AG04449 (cell line): Measurements from ENCODE around the gene MSI1.
A peak's percentile ranks its signal among the peaks of the same experiment; 100 is the strongest.

Experiments used
- CTCF ChIA-PET: fragments of 350-600 bp; formaldehyde crosslinking; extraction: SDS; loops from one replicate; lab custom pipeline; 2021; ENCODE audit warnings: antibody characterized with exemption; lab: Yijun Ruan, JAX
- POLR2A ChIA-PET: fragments of 400-600, 350-600 bp; formaldehyde crosslinking; extraction: SDS; loops from one replicate; lab custom pipeline; 2020; ENCODE audit warnings: antibody characterized with exemption, inconsistent platforms; lab: Yijun Ruan, JAX
- DNase-seq: peaks from one replicate; pipeline ENCODE4 v3.0.0-alpha.2; 2010; ENCODE audit warnings: low read depth, low spot score
- H3K4me3 ChIP-seq: 2 replicates; pipeline ENCODE4 v1.5.1; 2011; ENCODE audit warnings: low read depth, mild to moderate bottlenecking, control low read depth, low read length
- TF ChIP-seq, protein P1 (sequence below): IDR thresholded peaks from one replicate; pipeline ENCODE4 v1.5.1; 2011; ENCODE audit warnings: mild to moderate bottlenecking, moderate library complexity, low read length, control low read depth, inconsistent platforms; ENCODE audit not compliant: insufficient read depth; ENCODE audit errors: missing control alignments

Gene MSI1

DNA sequence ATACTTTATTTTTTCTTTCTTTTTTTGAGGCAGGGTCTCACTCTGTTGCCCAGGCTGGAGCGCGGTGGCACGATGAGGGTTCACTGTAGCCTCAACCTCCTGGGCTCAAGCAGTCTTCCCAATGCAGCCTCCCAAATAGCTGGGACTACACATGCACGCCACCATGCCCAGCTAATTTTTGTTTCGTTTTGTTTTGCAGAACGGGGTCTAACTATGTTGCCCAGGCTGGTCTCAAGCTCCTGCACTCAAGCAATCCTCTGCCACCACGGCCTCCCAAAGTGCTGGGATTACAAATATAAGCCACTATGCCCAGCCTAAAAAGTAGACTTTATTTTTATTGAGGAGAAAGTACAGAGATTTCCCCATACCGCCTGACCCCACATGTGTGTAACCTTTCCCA lies 4.7 kb upstream of the MSI1 start:
- CTCF ChIA-PET = interaction anchor here (0.7 to 3.3 kb wide), 3 partner anchors 9 to 57 kb away, joined by 3 to 15 read pairs (median 4); no protein-coding TSS in a partner anchor
- POLR2A ChIA-PET = no interaction called here
- DNase-seq = no peak
- no peak overlapping the region for H3K4me3 ChIP-seq
- TF ChIP-seq, protein P1, sequence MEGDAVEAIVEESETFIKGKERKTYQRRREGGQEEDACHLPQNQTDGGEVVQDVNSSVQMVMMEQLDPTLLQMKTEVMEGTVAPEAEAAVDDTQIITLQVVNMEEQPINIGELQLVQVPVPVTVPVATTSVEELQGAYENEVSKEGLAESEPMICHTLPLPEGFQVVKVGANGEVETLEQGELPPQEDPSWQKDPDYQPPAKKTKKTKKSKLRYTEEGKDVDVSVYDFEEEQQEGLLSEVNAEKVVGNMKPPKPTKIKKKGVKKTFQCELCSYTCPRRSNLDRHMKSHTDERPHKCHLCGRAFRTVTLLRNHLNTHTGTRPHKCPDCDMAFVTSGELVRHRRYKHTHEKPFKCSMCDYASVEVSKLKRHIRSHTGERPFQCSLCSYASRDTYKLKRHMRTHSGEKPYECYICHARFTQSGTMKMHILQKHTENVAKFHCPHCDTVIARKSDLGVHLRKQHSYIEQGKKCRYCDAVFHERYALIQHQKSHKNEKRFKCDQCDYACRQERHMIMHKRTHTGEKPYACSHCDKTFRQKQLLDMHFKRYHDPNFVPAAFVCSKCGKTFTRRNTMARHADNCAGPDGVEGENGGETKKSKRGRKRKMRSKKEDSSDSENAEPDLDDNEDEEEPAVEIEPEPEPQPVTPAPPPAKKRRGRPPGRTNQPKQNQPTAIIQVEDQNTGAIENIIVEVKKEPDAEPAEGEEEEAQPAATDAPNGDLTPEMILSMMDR = no peak

DNA sequence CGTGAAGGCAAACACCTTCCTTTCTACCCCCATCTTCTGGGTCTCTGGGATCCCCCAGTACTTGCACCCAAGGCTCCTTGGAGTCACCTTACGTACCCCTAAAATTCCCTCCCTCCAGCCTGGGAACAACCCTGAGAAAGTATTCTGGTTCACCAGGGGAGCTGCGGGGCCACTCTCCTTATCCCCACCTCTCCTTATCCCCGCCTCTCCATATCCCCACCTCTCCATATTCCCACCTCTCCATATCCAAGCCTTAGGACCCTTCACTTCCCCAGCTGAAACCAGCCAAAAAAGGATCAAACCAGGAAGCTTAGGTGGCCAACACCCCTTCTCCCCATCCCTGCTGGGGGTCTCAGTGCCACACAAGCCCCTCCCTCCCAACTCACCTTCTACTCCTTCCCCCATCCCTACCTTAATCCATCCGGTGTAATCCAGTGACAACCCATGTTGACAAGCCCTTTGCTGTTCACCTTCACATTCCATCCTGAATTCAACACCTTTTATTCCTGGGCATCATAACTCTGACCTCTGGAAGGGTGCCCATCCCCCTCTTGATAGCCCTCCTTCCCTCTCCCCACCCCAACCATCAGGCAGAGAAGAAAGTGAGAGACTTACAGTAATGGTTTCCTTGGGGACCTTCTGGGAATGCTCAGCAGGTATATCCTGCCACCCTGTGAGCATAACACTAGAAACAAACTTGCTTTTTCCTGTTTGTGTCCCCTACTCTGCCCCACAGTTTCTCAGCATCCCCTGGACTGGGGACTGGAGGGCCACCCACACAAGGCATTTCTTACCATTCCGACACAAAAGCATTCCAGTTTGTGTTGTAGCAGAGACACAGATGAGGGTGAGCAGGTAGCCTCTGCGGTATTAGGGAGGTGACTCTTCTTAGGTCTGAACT lies 1.6 kb upstream of the MSI1 start:
- DNase-seq = no peak
- no peak overlapping the region for H3K4me3 ChIP-seq
- ChIA-PET CTCF (interaction anchor here (0.9 to 1.7 kb wide), 2 partner anchors 15 to 100 kb away, joined by 3 to 4 read pairs; no protein-coding TSS in a partner anchor), POLR2A (no interaction called here)
- TF ChIP-seq, protein P1 = no peak

DNA sequence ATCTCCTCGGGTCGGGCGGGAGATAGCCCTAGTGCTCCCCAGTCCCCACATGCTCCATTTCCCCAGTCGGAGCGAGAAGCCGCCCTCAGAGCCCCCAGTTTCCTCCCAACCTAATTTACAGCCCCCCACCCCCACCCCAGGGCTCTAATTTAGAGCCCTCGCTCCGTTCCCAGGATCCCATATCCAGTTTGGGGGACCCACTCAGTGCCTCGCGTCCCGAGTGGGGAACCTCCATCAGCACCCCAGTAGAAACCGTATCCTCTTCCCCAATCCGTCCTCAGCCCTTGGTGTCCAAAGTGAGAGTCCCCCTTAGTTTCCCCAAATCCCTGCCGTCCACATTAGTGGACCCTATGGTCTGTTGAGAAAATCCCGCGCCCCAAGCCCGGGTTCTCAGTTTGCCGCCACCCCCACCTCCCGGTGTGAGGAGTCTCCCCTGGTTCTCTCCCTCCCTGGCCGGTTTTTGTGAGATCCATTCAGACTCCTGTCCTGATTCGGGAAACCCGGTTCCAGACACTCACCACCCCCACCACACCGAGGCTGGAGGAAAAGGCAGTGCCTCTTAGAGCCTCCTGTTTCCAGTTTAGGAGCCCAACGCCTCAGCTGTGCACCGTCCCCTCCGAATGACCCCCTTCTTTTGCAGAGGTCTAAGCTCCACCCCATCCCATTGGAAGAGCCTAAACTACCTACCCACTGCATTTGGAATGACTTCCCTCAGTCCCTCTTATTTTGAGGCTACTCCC lies 809 bp upstream of the MSI1 start:
- ChIA-PET POLR2A (no interaction called here), CTCF (interaction anchor here (0.9 to 1.7 kb wide), 2 partner anchors 14 to 100 kb away, joined by 3 to 4 read pairs; no protein-coding TSS in a partner anchor)
- H3K4me3 ChIP-seq = no peak overlapping the region
- no peak for DNase-seq
- TF ChIP-seq, protein P1 = no peak

DNA sequence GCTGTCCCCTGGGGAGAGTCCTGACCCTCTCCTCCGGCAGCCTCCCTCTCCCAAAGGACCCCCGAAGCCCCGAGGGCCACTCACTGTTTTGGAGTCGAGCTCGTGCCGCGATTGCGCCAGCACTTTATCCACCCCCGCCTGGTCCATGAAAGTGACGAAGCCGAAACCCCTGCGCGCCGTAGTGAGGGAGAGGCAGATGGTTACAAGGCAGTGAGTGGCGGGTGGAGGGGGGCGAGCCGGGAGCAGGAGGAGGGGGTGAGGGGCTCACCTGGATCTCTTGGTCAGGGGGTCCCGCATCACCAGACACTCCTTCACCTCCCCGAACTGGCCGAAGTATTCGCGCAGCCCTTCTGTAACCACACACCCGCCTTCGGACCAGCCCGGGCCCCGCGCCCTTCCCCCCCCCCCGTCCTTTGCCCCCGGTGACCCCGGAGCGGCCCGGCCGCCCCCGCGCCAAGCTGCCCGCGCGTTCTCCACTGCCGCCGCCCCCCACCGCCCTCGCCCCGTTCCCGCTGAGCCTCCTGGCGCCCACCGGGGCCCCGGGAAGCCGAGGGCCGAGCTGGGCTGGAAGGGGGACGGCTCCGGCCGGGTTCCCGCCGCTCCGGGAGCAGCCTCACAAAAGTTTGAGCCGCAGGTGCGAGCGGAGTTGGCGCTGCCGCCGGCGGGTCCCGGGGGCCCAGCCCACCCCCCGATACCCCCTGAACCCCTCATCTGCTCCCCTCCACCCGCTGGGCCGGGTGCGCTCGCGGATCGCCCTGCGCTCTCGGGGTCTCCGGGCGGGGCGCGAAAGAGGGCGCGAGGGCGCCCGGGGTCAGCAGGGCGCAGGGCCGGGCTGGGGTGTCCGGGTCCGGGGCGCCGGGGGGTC lies 808 bp downstream of the MSI1 start:
- ChIA-PET POLR2A (interaction anchor here (0.6 kb wide), 1 partner anchor 17 kb away, joined by 8 read pairs; no protein-coding TSS in a partner anchor), CTCF (interaction anchor here (1.0 to 5.2 kb wide), 5 partner anchors 9 to 62 kb away, joined by 4 to 30 read pairs (median 11); no protein-coding TSS in a partner anchor)
- H3K4me3 ChIP-seq = no peak overlapping the region; the same call in none of the 2 replicates
- TF ChIP-seq, protein P1 = no peak
- DNase-seq = no peak

DNA sequence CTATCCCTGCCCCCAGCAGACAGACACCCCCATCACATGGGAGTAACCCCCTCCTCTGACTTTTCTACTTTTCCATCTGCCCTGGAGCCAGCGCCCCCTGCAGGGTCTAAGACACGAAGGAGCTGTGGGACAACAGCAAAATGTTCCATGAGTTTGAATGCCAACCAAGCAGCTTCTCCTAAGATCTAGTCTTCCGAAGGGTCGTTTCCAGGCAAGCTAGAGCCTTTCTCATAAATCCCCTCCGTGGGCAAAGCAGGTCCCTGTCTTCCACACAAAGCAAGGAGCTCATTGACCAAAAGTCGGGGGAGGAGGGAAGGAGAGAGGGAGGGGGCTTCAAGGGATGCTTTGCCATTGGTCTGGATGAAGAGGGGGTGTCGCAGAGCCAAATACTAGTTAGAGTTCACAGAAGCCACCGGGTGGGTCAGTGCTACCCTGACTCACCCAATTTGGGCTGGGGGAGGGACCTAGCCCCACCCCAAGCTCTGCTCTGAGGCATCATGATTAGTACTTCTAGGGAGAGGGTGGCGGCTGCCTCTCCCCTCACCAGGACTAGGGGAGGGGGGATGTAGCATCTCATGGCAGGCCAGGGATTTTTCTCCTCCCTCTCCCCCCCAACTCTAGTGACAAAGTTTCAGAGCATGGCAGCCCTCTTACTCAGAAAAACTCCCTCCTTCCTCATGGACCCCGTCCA lies 1.6 kb downstream of the MSI1 start:
- ChIA-PET CTCF (interaction anchor here (0.8 to 5.2 kb wide), 6 partner anchors 9 to 73 kb away, joined by 3 to 30 read pairs (median 8); no protein-coding TSS in a partner anchor), POLR2A (interaction anchor here (0.6 to 0.8 kb wide), 3 partner anchors 16 to 939 kb away, joined by 3 to 8 read pairs (median 3); no protein-coding TSS in a partner anchor)
- TF ChIP-seq, protein P1 = peak; percentile 19
- no peak for DNase-seq
- H3K4me3 ChIP-seq = no peak overlapping the region
